Pancreas (tissue), 10 donors: ENCODE results near the gene RASA3. TPM values are rescaled to one million over a fixed set of nuclear protein-coding genes. Genes with fewer than 3 reads are reported as not detected.

Experiments used
- ATAC-seq, 4 donors: fragments of 200-7000 bp; cut with Tn5 transposase; one replicate each; pipeline versions ENCODE4 v1.8.0 to v1.9.1; 2020; ENCODE audit warnings: mild to moderate bottlenecking in 4 of 4, moderate library complexity in 4 of 4
- DNase-seq, 6 donors: peaks; one replicate each; pipeline ENCODE4 v3.0.0-alpha.2; 2020
- FAIRE-seq: peaks from 2 replicates; lab custom pipeline; 2012; peaks lifted over from hg19 to GRCh38; lab: Jason Lieb, UNC
- H3K27ac ChIP-seq, 4 donors: fragments of 200-600 bp; sonication (generic); 1 replicate in 3 of 4; 2 replicates in 1 of 4; pipeline versions ENCODE4 v1.5.0 to v1.8.0; 2020
- H3K27me3 ChIP-seq, 4 donors: fragments of 200-600 bp; one replicate each; pipeline ENCODE4 v1.8.0; 2021
- H3K36me3 ChIP-seq, 3 donors: fragments of 200-600 bp; sonication (generic) in 1 of 3; one replicate each; pipeline versions ENCODE4 v1.5.0 to v1.8.0; 2020 to 2021
- H3K4me1 ChIP-seq, 3 donors: fragments of 200-600 bp; one replicate each; pipeline ENCODE4 v1.8.0; 2021
- H3K4me3 ChIP-seq, 4 donors: fragments of 200-600 bp; sonication (generic) in 2 of 4; one replicate each; pipeline versions ENCODE4 v1.5.0 to v1.8.0; 2020 to 2021
- H3K9me3 ChIP-seq, 4 donors: fragments of 200-600 bp; one replicate each; pipeline ENCODE4 v1.8.0; 2021
- CTCF ChIP-seq, 4 donors: fragments of 200-600 bp; sonication (generic) in 3 of 4; IDR thresholded peaks; one replicate each; pipeline versions ENCODE4 v1.5.0 to v1.8.0; 2021; ENCODE audit warnings: antibody characterized with exemption in 4 of 4
- WGBS, 2 donors: extraction: QIAGEN DNeasy Blood & Tissue Kit; methylation state at CpG; one replicate each; pipeline ENCODE4 v1.1.7; 2013; 5-methylcytosine and 5-hydroxymethylcytosine counted together
- intact Hi-C, 3 donors: fragments of 100-400 bp; cut with DNase I; formaldehyde crosslinking; loops; one replicate each; pipeline versions ENCODE4 v1.11.1 to v1.14.2; 2022
- polyA plus RNA-seq, 2 donors: library from polyadenylated mRNA; stranded (reverse); fragments of 200-250 nt; gene quantifications; one replicate each; pipeline ENCODE4 v1.2.3, GENCODE V29; 2013
- total RNA-seq, 6 donors: library from RNA; stranded (reverse); fragmentation: NEBNext Ultra II Directional in 4 of 6; extraction: Animal tissue kit (Norgen Biotek cat#: 25700) in 4 of 6; gene quantifications; one replicate each; pipeline versions ENCODE4 v1.2.1 to v1.2.4, GENCODE V29; 2021 to 2023
- donor health status: healthy with polysubstance abuse.
- donor health status: DM: no; HTN: no; CAD: no; lungs with moderate emphysema.
- donor health status: DM: no; HTN: no; CAD: no.
- donor health status: control.
- donor health status: control.
- donor health status: Bipolar disorder and iron deficiency.
- donor health status: DM: yes; HTN: yes; CAD: no.
- donor health status: DM: no; HTN: no; CAD: no.
- donor health status: DM: no; HTN: no; CAD: no.
- donor health status: DM: yes; HTN: yes; CAD: no.

Gene RASA3
- total and polyA plus RNA-seq, 8 donors = 5.7 to 11.2 (median 9.1) TPM

- WGBS, 2 donors = 93 to 94% methylated on average over 22 of the region's 22 CpGs
- TF ChIP-seq CTCF (IDR thresholded peaks at IDR 0.05) = no peak
- H3K4me3 ChIP-seq = no peak overlapping the region
- no peaks in the 10 kb centered on the region for H3K36me3 ChIP-seq
- peak in 1 of 6 donors; percentile 43 for DNase-seq
- no peak overlapping the region for H3K27ac ChIP-seq
- H3K4me1 ChIP-seq = no peaks in the 10 kb centered on the region
- intact Hi-C loops = no loop called here
- no peak for FAIRE-seq
- no peaks in the 10 kb centered on the region for H3K27me3 ChIP-seq
- no peak for ATAC-seq
- H3K9me3 ChIP-seq = no peaks in the 10 kb centered on the region
Measured at GRCh38 chr13:114013952-114014629, 118.3 kb downstream of the RASA3 start.

- no peak for TF ChIP-seq CTCF (IDR thresholded peaks at IDR 0.05)
- H3K4me1 ChIP-seq = no peaks in the 10 kb centered on the region
- no peaks in the 10 kb centered on the region for H3K9me3 ChIP-seq
- 75 to 77% methylated on average over 4 of the region's 4 CpGs for WGBS, 2 donors
- no peaks in the 10 kb centered on the region for H3K27me3 ChIP-seq
- ATAC-seq (no peak), FAIRE-seq (no peak), DNase-seq (no peak)
- H3K27ac ChIP-seq = no peak overlapping the region
- no peak overlapping the region for H3K4me3 ChIP-seq
- H3K36me3 ChIP-seq = no peaks in the 10 kb centered on the region
- intact Hi-C loops = no loop called here
Measured at GRCh38 chr13:114013336-114013735, 119.1 kb downstream of the RASA3 start.

- Histone ChIP-seq H3K36me3 (no peaks in the 10 kb centered on the region), H3K9me3 (no peaks in the 10 kb centered on the region), H3K4me3 (no peak overlapping the region), H3K27me3 (no peaks in the 10 kb centered on the region), H3K27ac (no peak overlapping the region), H3K4me1 (no peaks in the 10 kb centered on the region)
- intact Hi-C loops = no loop called here
- TF ChIP-seq CTCF (IDR thresholded peaks at IDR 0.05) = no peak
- 92 to 95% methylated on average over 21 of the region's 21 CpGs for WGBS, 2 donors
- no peak for ATAC-seq
- peak in 1 of 6 donors; percentile 33 for DNase-seq
- no peak for FAIRE-seq
Measured at GRCh38 chr13:114012921-114013320, 119.5 kb downstream of the RASA3 start.

- Histone ChIP-seq H3K27ac (no peak overlapping the region), H3K27me3 (no peaks in the 10 kb centered on the region), H3K4me1 (no peaks in the 10 kb centered on the region), H3K36me3 (no peaks in the 10 kb centered on the region), H3K9me3 (no peaks in the 10 kb centered on the region), H3K4me3 (no peak overlapping the region)
- WGBS, 2 donors = 92 to 96% methylated on average over 17 of the region's 17 CpGs
- intact Hi-C loops = no loop called here
- peak in 1 of 6 donors; percentile 21 for DNase-seq
- no peak for FAIRE-seq
- no peak for TF ChIP-seq CTCF (IDR thresholded peaks at IDR 0.05)
- ATAC-seq = no peak
Measured at GRCh38 chr13:114012141-114012540, 120.3 kb downstream of the RASA3 start.

GRCh38 chr13:114011226-114011625 lies 121.2 kb downstream of the RASA3 start:
- no peak for FAIRE-seq
- Histone ChIP-seq H3K9me3 (no peaks in the 10 kb centered on the region), H3K27ac (no peak overlapping the region), H3K4me1 (no peaks in the 10 kb centered on the region), H3K36me3 (no peaks in the 10 kb centered on the region), H3K27me3 (no peaks in the 10 kb centered on the region), H3K4me3 (no peak overlapping the region)
- no peak for ATAC-seq
- TF ChIP-seq CTCF (IDR thresholded peaks at IDR 0.05) = no peak
- peak in 1 of 6 donors; percentile 46 for DNase-seq
- intact Hi-C loops = no loop called here
- 92 to 94% methylated on average over 19 of the region's 19 CpGs for WGBS, 2 donors
